C4-2B (cell line): ENCODE results near the gene LSAMP.

Experiments used
- H3K27ac ChIP-seq: fragments of 450-650 bp; 2 replicates; pipeline ENCODE4 v1.5.1; 2017
- CTCF ChIP-seq: fragments of 450-650 bp; conservative IDR thresholded peaks from 2 replicates; pipeline ENCODE4 v1.5.1; 2017; ENCODE audit warnings: mild to moderate bottlenecking
- ZFX ChIP-seq: fragments of 450-650 bp; IDR thresholded peaks from 2 replicates; pipeline ENCODE4 v1.6.1; 2017

Gene LSAMP

GRCh38 chr3:115960799-115961198, 484.5 kb downstream of the LSAMP start:
- no peak for TF ChIP-seq CTCF
- H3K27ac ChIP-seq = no peak overlapping the region

GRCh38 chr3:115958526-115958925, 486.8 kb downstream of the LSAMP start:
- H3K27ac ChIP-seq = no peak overlapping the region
- no peak for TF ChIP-seq ZFX
- TF ChIP-seq CTCF = no peak

- TF ChIP-seq CTCF = no peak
- no peak for TF ChIP-seq ZFX
- H3K27ac ChIP-seq = no peak overlapping the region
These were observed 498.0 kb downstream of the LSAMP start for GRCh38 chr3:115947325-115947724.

GRCh38 chr3:115943579-115943978, 501.7 kb downstream of the LSAMP start:
- TF ChIP-seq CTCF (no peak), ZFX (no peak)
- no peak overlapping the region for H3K27ac ChIP-seq

- TF ChIP-seq CTCF (peak; percentile 57), ZFX (no peak)
- no peak overlapping the region for H3K27ac ChIP-seq
These were observed 508.2 kb downstream of the LSAMP start for GRCh38 chr3:115937054-115937453.

- TF ChIP-seq CTCF (no peak), ZFX (no peak)
- H3K27ac ChIP-seq = no peak overlapping the region
These were observed 512.5 kb downstream of the LSAMP start for GRCh38 chr3:115932807-115933206.

- TF ChIP-seq CTCF (no peak), ZFX (no peak)
- no peak overlapping the region for H3K27ac ChIP-seq
These were observed 513.7 kb downstream of the LSAMP start for GRCh38 chr3:115931581-115931980.
